OCI-LY7 (cell line): Measurements from ENCODE around the gene TDRD3. TPM values are rescaled to one million over a fixed set of nuclear protein-coding genes. Genes with fewer than 3 reads are reported as not detected.

ENCODE experiments used
- BruUV-seq: library from RNA; stranded (reverse); fragments of 400-500 nt; replicated peaks from 2 replicates; lab custom pipeline; 2021; lab: Mats Ljungman, UMichigan
- CTCF ChIA-PET: fragments of 300-600 bp; sonication (Branson Sonifier 250); formaldehyde crosslinking; loops from one replicate; lab custom pipeline; 2022; ENCODE audit warnings: antibody characterized with exemption; ENCODE audit not compliant: unreplicated experiment; lab: Charles Lee
- POLR2A ChIA-PET: fragments of 300-600 bp; sonication (Branson Sonifier 250); formaldehyde crosslinking; loops from one replicate; lab custom pipeline; 2022; ENCODE audit warnings: antibody characterized with exemption; lab: Charles Lee
- DNase-seq: peaks from one replicate; pipeline ENCODE4 v3.0.0-alpha.2; 2015; ENCODE audit warnings: low spot score
- H2AFZ ChIP-seq: fragments of 200-600 bp; sonication (generic), shearing (Covaris generic); 2 replicates; pipeline ENCODE4 v1.6.1; 2014; ENCODE audit warnings: mild to moderate bottlenecking, antibody characterized with exemption, low read length, moderate library complexity
- H3K27ac ChIP-seq: fragments of 200-600 bp; sonication (generic); 2 replicates; pipeline ENCODE4 v1.5.1; 2014; ENCODE audit warnings: mixed run types, low read depth, mild to moderate bottlenecking, moderate library complexity, low read length, inconsistent platforms; ENCODE audit not compliant: poor library complexity, severe bottlenecking
- H3K36me3 ChIP-seq: fragments of 200-600 bp; sonication (generic); 2 replicates; pipeline ENCODE4 v1.6.1; 2014; ENCODE audit warnings: mild to moderate bottlenecking, antibody characterized with exemption, low read length, moderate library complexity, mixed read lengths; ENCODE audit not compliant: insufficient read depth
- H3K4me1 ChIP-seq: fragments of 200-600 bp; sonication (generic); 2 replicates; pipeline ENCODE4 v1.5.1; 2014; ENCODE audit warnings: mild to moderate bottlenecking, low read length; ENCODE audit not compliant: insufficient read depth, poor library complexity, severe bottlenecking
- H3K4me2 ChIP-seq: fragments of 200-600 bp; sonication (generic); 2 replicates; pipeline ENCODE4 v1.6.1; 2014; ENCODE audit warnings: mild to moderate bottlenecking, low read length
- H3K4me3 ChIP-seq: fragments of 200-600 bp; sonication (generic); 2 replicates; pipeline ENCODE4 v1.5.1; 2014; ENCODE audit warnings: mild to moderate bottlenecking, low read depth, low read length; ENCODE audit not compliant: poor library complexity, severe bottlenecking
- H3K79me2 ChIP-seq: fragments of 200-600 bp; sonication (generic); 2 replicates; pipeline ENCODE4 v1.6.1; 2016; ENCODE audit warnings: low read depth, mild to moderate bottlenecking, low read length, moderate library complexity, mixed read lengths; ENCODE audit not compliant: insufficient read depth
- H3K9me2 ChIP-seq: fragments of 200-600 bp; sonication (generic); 2 replicates; pipeline ENCODE4 v1.6.1; 2016; ENCODE audit warnings: mild to moderate bottlenecking, low read length, mixed read lengths; ENCODE audit not compliant: insufficient read depth
- H3K9me3 ChIP-seq: fragments of 200-600 bp; sonication (generic); 2 replicates; pipeline ENCODE4 v1.6.1; 2014; ENCODE audit warnings: mild to moderate bottlenecking, mixed run types, low read length, mixed read lengths
- H4K20me1 ChIP-seq: fragments of 200-600 bp; sonication (generic); 2 replicates; pipeline ENCODE4 v1.6.1; 2014; ENCODE audit warnings: mild to moderate bottlenecking, antibody characterized with exemption, low read length, moderate library complexity, mixed read lengths; ENCODE audit not compliant: insufficient read depth
- EZH2phosphoT487 ChIP-seq: fragments of 200-600 bp; sonication (generic); IDR thresholded peaks from 2 replicates; pipeline ENCODE4 v1.6.1; 2018; ENCODE audit warnings: low read depth, borderline replicate concordance, mild to moderate bottlenecking, mixed run types, antibody characterized with exemption, low read length, moderate library complexity, mixed read lengths
- intact Hi-C: fragments of 100-400 bp; cut with micrococcal nuclease; formaldehyde crosslinking; loops from one replicate; pipeline ENCODE4 v1.10.0; 2022; ENCODE audit not compliant: unreplicated experiment
- total RNA-seq, 2 experiments: library from RNA; depleted of rRNA in 1 of 2; stranded (reverse); fragments of >200 nt in 1 of 2; shearing (Covaris generic) in 1 of 2; gene quantifications; 2 replicates each; pipeline ENCODE4 v1.2.3, GENCODE V29; 2014 to 2022
- TF ChIP-seq, protein P1 (sequence below): fragments of 200-600 bp; sonication (generic); conservative IDR thresholded peaks from 2 replicates; pipeline ENCODE4 v1.5.1; 2014; ENCODE audit warnings: mild to moderate bottlenecking, antibody characterized with exemption, low read length, moderate library complexity, mixed read lengths

Gene TDRD3
- total RNA-seq, 2 experiments from 2014 or later, result 13.5 to 17.1 TPM

DNA sequence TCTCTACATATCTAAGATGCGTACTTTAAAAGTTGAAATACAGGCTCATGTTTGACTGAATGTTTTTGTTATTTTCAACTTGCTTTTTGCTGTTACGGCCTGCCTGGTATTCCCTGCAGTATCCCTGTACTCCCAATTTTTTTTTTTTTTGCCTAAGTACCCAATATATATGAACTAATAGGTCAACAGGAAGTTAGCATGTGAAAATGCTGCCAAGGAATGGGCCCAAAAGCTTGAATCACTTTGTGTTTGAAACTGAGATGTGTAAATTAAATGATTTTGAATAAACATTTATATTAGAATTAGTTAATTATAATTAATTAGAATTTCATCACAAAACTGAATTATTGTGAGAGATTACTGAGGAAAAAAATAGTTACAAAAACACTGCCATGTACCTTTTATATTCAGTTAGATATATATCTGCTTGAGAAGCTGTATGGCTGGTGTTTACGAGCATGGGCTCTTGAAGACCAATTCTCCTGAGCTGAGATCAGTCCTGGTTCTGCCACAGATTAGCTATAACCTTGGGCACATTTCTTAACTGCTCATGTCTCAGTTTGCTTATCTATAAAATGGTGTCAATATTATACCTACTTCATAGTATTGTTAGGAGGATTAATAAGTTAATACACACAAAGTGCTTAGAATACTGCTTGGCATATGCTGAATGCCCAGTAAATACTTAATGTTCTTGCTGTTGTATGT is 16.0 kb downstream of the TDRD3 start:
- H3K9me3 ChIP-seq, result 0 out of 2 replicates have a peak, but pooled peaks cover under 1% of the 10 kb centered on the region
- no peak overlapping the region for H3K4me3 ChIP-seq
- H4K20me1 ChIP-seq, result no peaks in the 10 kb centered on the region
- no peaks in the 10 kb centered on the region; the same call in 1 of the 2 replicates for H3K36me3 ChIP-seq
- no peak overlapping the region for H3K4me2 ChIP-seq
- intact Hi-C loops, result no loop called here
- TF ChIP-seq, protein P1, sequence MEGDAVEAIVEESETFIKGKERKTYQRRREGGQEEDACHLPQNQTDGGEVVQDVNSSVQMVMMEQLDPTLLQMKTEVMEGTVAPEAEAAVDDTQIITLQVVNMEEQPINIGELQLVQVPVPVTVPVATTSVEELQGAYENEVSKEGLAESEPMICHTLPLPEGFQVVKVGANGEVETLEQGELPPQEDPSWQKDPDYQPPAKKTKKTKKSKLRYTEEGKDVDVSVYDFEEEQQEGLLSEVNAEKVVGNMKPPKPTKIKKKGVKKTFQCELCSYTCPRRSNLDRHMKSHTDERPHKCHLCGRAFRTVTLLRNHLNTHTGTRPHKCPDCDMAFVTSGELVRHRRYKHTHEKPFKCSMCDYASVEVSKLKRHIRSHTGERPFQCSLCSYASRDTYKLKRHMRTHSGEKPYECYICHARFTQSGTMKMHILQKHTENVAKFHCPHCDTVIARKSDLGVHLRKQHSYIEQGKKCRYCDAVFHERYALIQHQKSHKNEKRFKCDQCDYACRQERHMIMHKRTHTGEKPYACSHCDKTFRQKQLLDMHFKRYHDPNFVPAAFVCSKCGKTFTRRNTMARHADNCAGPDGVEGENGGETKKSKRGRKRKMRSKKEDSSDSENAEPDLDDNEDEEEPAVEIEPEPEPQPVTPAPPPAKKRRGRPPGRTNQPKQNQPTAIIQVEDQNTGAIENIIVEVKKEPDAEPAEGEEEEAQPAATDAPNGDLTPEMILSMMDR, result no peak
- TF ChIP-seq EZH2phosphoT487, result no peak
- no peaks in the 10 kb centered on the region for H3K4me1 ChIP-seq
- peaks cover 10% of the 10 kb centered on the region; the same call in 1 of the 2 replicates for H3K79me2 ChIP-seq
- CTCF ChIA-PET, result no interaction called here
- no TSS peak for BruUV-seq
- H3K9me2 ChIP-seq, result no peaks in the 10 kb centered on the region
- no peak overlapping the region for H2AFZ ChIP-seq
- DNase-seq, result no peak
- POLR2A ChIA-PET, result interaction anchor here (0.7 to 1.3 kb wide), 2 partner anchors 18 to 332 kb away, joined by 3 to 4 read pairs; no protein-coding TSS in a partner anchor
- H3K27ac ChIP-seq, result no peak overlapping the region

- no peak for DNase-seq
- Histone ChIP-seq H3K9me3 (peaks cover 5% of the 10 kb centered on the region; the same call in 1 of the 2 replicates), H4K20me1 (no peaks in the 10 kb centered on the region), H3K4me1 (no peaks in the 10 kb centered on the region), H2AFZ (no peak overlapping the region), H3K9me2 (no peaks in the 10 kb centered on the region), H3K79me2 (peaks cover 10% of the 10 kb centered on the region; the same call in 1 of the 2 replicates), H3K27ac (no peak overlapping the region), H3K4me3 (no peak overlapping the region), H3K36me3 (no peaks in the 10 kb centered on the region; the same call in 1 of the 2 replicates), H3K4me2 (no peak overlapping the region)
- ChIA-PET POLR2A (interaction anchor here (0.7 kb wide), 1 partner anchor 27 kb away, joined by 3 read pairs; no protein-coding TSS in a partner anchor), CTCF (no interaction called here)
- no TSS peak for BruUV-seq
- intact Hi-C loops, result no loop called here
- TF ChIP-seq, protein P1, result no peak
- no peak for TF ChIP-seq EZH2phosphoT487
These were observed 17.2 kb downstream of the TDRD3 start for GRCh38 chr13:60414177-60414576.

DNA sequence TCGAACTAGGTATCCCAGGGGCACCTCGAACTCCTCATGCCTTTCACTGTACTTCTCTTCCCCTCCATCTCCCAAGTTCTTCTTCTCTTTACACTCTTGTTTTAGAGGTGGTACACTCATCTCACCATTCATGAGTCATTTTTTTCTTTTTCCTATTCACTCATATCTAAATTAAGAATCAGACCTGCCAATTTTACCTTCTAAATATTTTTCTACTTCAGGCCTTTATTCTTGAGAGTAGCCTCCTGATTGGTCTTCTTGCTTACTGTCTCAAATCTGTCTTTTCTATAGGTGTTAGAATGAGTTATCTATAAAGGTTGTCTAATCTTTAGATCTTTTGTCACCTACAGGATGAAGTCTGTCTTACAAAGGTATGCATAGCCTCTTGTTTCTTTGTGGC is 20.7 kb downstream of the TDRD3 start:
- intact Hi-C loops, result no loop called here
- no peaks in the 10 kb centered on the region for H3K36me3 ChIP-seq
- H3K9me2 ChIP-seq, result no peaks in the 10 kb centered on the region
- peaks cover 10% of the 10 kb centered on the region; the same call in 1 of the 2 replicates for H3K79me2 ChIP-seq
- no peaks in the 10 kb centered on the region for H4K20me1 ChIP-seq
- DNase-seq, result no peak
- peaks cover 5% of the 10 kb centered on the region; the same call in 1 of the 2 replicates for H3K9me3 ChIP-seq
- H3K4me3 ChIP-seq, result no peak overlapping the region
- H2AFZ ChIP-seq, result no peak overlapping the region
- no peaks in the 10 kb centered on the region for H3K4me1 ChIP-seq
- ChIA-PET CTCF (no interaction called here), POLR2A (no interaction called here)
- H3K27ac ChIP-seq, result no peak overlapping the region
- no peak overlapping the region for H3K4me2 ChIP-seq
- TF ChIP-seq EZH2phosphoT487, result no peak
- TF ChIP-seq, protein P1, result no peak
- no TSS peak for BruUV-seq
